RWPE2 (cell line): ENCODE results near the gene ISLR2.

Source experiments
- ATAC-seq: fragments of 200-7000 bp; cut with Tn5 transposase; 3 replicates; pipeline ENCODE4 v1.9.1; 2021; ENCODE audit warnings: low read depth
- DNase-seq: peaks from one replicate; pipeline ENCODE4 v3.0.0-alpha.2; 2020; ENCODE audit warnings: low spot score
- H3K27ac ChIP-seq: fragments of 450-650 bp; 2 replicates; pipeline ENCODE4 v1.5.1; 2017; ENCODE audit warnings: mild to moderate bottlenecking; ENCODE audit not compliant: poor library complexity, severe bottlenecking
- H3K27me3 ChIP-seq: fragments of 250-450 bp; sonication (Bioruptor Pico); 2 replicates; pipeline ENCODE4 v1.5.1; 2021; ENCODE audit warnings: mild to moderate bottlenecking, moderate library complexity; ENCODE audit not compliant: insufficient read depth, poor library complexity, severe bottlenecking
- H3K36me3 ChIP-seq: fragments of 250-450 bp; sonication (Bioruptor Pico); 2 replicates; pipeline ENCODE4 v1.5.1; 2020; ENCODE audit warnings: low read depth, mild to moderate bottlenecking, moderate library complexity
- H3K4me1 ChIP-seq: fragments of 250-450 bp; sonication (Bioruptor Pico); 2 replicates; pipeline ENCODE4 v1.5.1; 2021; ENCODE audit warnings: mild to moderate bottlenecking, moderate library complexity; ENCODE audit not compliant: insufficient read depth, poor library complexity, severe bottlenecking
- H3K4me3 ChIP-seq: fragments of 250-450 bp; sonication (Bioruptor Pico); 2 replicates; pipeline ENCODE4 v1.5.1; 2021; ENCODE audit warnings: mild to moderate bottlenecking, moderate library complexity; ENCODE audit not compliant: severe bottlenecking
- H3K9me3 ChIP-seq: fragments of 250-450 bp; sonication (Bioruptor Pico); 2 replicates; pipeline ENCODE4 v1.5.1; 2021; ENCODE audit warnings: mild to moderate bottlenecking, moderate library complexity; ENCODE audit not compliant: severe bottlenecking
- CTCF ChIP-seq: fragments of 450-650 bp; IDR thresholded peaks from one replicate; pipeline ENCODE4 v1.5.1; 2017; ENCODE audit warnings: mild to moderate bottlenecking, moderate library complexity; ENCODE audit not compliant: poor library complexity, severe bottlenecking

Gene ISLR2

GRCh38 chr15:74165461-74165860 lies 35.1 kb downstream of the ISLR2 start:
- TF ChIP-seq CTCF, result no peak
- no peaks in the 10 kb centered on the region for H3K9me3 ChIP-seq
- no peak for ATAC-seq
- no peaks in the 10 kb centered on the region for H3K4me1 ChIP-seq
- no peak for DNase-seq
- H3K27ac ChIP-seq, result no peak overlapping the region
- H3K36me3 ChIP-seq, result no peaks in the 10 kb centered on the region
- no peak overlapping the region for H3K4me3 ChIP-seq
- H3K27me3 ChIP-seq, result peaks cover 3% of the 10 kb centered on the region

GRCh38 chr15:74167891-74168331 lies 37.5 kb downstream of the ISLR2 start:
- peaks cover 3% of the 10 kb centered on the region for H3K27me3 ChIP-seq
- no peak for TF ChIP-seq CTCF
- H3K9me3 ChIP-seq, result no peaks in the 10 kb centered on the region
- ATAC-seq (no peak; the same call in 2 of the 3 replicates), DNase-seq (no peak)
- H3K4me1 ChIP-seq, result no peaks in the 10 kb centered on the region
- no peak overlapping the region for H3K4me3 ChIP-seq
- no peak overlapping the region for H3K27ac ChIP-seq
- no peaks in the 10 kb centered on the region for H3K36me3 ChIP-seq

GRCh38 chr15:74168711-74169126 lies 38.3 kb downstream of the ISLR2 start:
- no peak for DNase-seq
- no peaks in the 10 kb centered on the region for H3K4me1 ChIP-seq
- no peak for ATAC-seq
- no peak for TF ChIP-seq CTCF
- no peaks in the 10 kb centered on the region for H3K36me3 ChIP-seq
- peaks cover 3% of the 10 kb centered on the region for H3K27me3 ChIP-seq
- no peak overlapping the region for H3K4me3 ChIP-seq
- no peaks in the 10 kb centered on the region for H3K9me3 ChIP-seq
- H3K27ac ChIP-seq, result no peak overlapping the region

- H3K9me3 ChIP-seq, result no peaks in the 10 kb centered on the region
- TF ChIP-seq CTCF, result no peak
- no peak overlapping the region for H3K27ac ChIP-seq
- ATAC-seq (no peak), DNase-seq (no peak)
- no peaks in the 10 kb centered on the region for H3K36me3 ChIP-seq
- H3K4me3 ChIP-seq, result no peak overlapping the region
- H3K27me3 ChIP-seq, result peaks cover 3% of the 10 kb centered on the region
- H3K4me1 ChIP-seq, result no peaks in the 10 kb centered on the region
These were observed 39.9 kb downstream of the ISLR2 start for GRCh38 chr15:74170071-74170844.

GRCh38 chr15:74170875-74171578 lies 40.6 kb downstream of the ISLR2 start:
- DNase-seq, result peak; percentile 61
- no peak overlapping the region for H3K27ac ChIP-seq
- no peak for ATAC-seq

More at GRCh38 chr15:74170875-74171578, 40.6 kb downstream of the ISLR2 start:
- Histone ChIP-seq H3K27me3 (no peaks in the 10 kb centered on the region), H3K4me3 (no peak overlapping the region), H3K4me1 (no peaks in the 10 kb centered on the region), H3K9me3 (no peaks in the 10 kb centered on the region), H3K36me3 (no peaks in the 10 kb centered on the region)
- TF ChIP-seq CTCF, result no peak
